D721Med (cell line): Measurements from ENCODE around the gene CGB7.

Experiments
- DNase-seq: peaks from one replicate; pipeline ENCODE4 v3.0.0; 2011; ENCODE audit warnings: low spot score; ENCODE audit not compliant: insufficient read length
- FAIRE-seq: peaks from 2 replicates; lab custom pipeline; 2011; peaks lifted over from hg19 to GRCh38; lab: Jason Lieb, UNC
- TF ChIP-seq, protein P1 (sequence below): IDR thresholded peaks from 2 replicates; pipeline ENCODE4 v1.5.1; 2012; ENCODE audit warnings: mild to moderate bottlenecking, control low read depth; ENCODE audit not compliant: insufficient read depth; ENCODE audit errors: missing control alignments

Gene CGB7

DNA sequence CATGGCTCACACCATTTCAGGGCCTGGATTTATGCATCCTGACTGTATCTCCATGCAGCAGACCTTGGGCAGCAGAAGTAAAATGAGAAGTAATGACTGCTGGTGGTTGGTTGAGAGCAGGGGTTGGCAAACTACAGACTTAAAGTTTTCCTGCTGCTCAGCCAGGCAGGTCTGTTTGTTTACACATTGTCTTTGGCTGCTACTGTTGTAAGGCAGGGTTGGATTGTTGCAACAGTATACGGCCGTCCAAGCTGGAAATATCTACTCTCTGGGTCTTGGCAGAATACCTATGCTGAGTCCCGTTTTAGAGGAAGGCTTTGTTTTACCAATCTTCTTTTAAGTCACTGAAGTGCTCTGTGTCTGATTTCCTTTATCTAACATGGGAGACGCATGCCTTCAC lies 41.2 kb upstream of the CGB7 start:
- DNase-seq, result no peak
- TF ChIP-seq, protein P1, sequence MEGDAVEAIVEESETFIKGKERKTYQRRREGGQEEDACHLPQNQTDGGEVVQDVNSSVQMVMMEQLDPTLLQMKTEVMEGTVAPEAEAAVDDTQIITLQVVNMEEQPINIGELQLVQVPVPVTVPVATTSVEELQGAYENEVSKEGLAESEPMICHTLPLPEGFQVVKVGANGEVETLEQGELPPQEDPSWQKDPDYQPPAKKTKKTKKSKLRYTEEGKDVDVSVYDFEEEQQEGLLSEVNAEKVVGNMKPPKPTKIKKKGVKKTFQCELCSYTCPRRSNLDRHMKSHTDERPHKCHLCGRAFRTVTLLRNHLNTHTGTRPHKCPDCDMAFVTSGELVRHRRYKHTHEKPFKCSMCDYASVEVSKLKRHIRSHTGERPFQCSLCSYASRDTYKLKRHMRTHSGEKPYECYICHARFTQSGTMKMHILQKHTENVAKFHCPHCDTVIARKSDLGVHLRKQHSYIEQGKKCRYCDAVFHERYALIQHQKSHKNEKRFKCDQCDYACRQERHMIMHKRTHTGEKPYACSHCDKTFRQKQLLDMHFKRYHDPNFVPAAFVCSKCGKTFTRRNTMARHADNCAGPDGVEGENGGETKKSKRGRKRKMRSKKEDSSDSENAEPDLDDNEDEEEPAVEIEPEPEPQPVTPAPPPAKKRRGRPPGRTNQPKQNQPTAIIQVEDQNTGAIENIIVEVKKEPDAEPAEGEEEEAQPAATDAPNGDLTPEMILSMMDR, result no peak
- FAIRE-seq, result no peak

DNA sequence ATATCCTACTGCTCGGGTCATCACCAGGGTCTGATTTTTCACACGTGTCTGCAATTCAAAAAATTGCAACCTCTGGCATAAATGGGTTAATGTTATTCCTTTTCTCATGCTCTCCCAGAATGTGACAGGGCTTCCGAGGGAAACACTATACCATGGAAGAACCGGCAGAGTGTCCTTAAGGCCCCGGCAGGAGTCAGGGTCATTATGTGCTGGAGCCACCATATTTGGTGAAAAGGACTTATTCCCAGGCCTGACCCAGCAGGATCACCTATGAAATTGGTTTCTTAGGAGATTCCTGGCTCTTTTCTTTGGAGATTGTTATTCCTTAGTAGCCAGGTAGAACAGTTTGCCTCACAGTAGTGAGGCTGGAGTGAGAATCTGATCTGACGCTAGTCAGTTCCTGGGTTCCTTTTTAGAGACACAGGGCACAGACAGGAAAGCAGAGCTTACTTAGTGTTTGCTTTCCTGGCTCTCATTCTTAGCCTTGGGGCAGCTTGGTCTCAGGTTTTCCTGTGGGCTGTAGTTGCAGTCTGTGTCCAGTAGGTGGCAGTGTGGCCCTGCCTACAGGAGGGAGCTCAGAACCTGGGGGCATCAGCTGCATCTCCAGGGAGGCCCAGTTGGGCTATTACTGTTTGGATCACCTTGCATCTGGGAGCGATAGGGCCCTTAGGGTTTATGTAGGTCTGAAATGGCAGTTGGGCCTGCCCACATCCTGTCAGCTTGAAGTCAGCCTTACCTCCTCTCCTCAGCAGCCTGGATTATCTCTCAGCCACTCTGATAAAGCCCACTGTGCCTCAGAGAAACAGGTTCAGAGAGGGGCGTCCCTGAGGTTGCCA lies 40.1 kb upstream of the CGB7 start:
- DNase-seq, result peak; percentile 78
- TF ChIP-seq, protein P1, result peak; percentile 96
- no peak for FAIRE-seq

DNA sequence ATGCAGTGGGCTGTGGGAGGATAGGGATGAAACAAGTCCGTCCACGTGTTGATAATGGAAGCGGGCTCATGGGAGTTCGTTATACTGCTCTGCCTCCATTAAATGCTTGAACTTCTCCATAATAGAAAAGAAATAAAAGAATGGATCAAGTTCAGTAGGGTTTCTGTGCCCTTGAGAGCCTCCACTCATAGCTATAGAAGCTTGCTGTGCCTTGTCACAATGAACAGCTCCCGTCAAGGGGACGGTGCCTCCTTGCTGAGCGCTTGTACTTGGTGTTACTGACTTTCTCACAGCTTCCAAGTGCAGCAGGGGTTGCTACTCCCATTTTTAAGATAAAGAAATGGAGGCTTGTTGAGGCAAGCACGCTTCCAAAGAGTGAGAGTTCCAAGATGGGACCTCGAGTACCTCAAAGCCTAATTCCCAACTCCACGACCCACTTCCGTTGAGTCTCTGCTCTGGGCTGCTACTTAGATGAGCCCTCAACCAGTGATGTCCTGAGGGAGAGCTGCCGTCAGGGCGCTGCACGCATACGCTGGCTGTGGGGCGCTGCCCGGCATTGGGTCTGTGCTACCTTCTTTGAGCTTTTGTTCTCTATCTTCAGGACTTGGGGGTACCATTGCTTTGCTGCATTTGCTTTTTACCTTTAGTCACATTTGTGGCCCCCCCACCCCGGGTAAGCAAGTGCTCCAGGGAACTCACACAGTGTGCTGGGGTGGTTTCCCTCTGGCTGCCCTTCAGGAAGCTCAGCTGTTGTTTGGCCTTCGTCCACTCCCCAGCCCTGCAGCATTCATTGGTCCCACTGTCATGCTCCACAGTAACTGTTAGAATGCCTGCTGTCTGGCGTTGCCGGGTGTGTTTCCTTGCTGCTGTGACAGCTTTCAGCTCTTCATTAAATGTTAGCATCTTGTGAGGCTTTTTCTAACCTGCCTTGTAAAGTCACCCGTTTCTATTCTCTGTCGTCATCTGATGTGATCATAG lies 37.2 kb upstream of the CGB7 start:
- TF ChIP-seq, protein P1, result no peak
- no peak for DNase-seq
- FAIRE-seq, result no peak

DNA sequence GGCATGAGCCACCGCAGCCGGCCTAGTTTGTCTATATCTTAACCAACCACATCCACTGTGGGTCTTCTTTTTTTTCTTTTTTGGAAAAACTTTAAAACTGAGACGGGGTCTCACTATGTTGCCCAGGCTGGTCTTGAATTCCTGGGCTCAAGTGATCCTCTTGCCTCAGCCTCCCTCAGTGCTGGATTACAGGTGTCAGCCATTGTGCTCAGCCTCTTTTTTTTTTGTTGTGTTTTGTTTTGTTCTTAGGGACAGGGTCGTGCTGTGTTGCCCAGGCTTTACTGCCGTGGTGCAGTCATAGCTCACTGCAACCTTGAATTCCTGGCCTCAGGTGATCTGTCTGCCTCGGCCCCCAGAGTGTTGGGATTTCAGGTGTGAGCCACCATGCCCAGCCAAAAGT lies 35.1 kb upstream of the CGB7 start:
- FAIRE-seq (no peak), DNase-seq (no peak)
- TF ChIP-seq, protein P1, result no peak

DNA sequence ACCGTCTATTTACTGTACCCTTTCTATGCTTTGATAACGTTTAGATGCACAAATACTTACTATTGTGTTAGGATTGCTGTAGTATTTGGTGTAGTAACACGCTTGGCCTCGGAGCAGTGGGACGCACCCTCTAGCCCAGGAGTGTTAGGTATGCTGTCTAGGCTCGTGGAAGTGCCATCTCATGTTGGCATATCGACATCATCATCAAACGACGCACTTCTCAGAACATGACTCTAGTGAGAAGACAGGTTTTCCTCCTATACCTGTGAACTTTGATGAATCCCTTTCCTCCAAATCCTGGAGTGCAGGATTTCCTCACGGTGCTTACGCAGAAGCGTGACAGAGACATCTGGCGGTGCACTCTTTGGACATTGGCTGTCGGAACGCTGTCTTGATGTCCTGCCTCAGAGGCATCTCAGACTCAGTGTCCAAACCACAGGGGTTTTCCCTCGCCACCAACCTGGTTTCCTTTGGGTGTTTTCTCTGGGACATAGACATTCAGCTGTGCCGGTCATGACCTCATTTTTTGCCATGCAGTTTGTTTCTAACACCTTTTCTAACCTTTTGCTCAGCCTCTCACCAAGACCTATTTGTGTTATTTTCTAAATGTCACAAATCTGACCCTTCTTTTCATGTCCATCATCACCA lies 34.0 kb upstream of the CGB7 start:
- FAIRE-seq, result no peak
- DNase-seq, result no peak
- TF ChIP-seq, protein P1, result no peak

DNA sequence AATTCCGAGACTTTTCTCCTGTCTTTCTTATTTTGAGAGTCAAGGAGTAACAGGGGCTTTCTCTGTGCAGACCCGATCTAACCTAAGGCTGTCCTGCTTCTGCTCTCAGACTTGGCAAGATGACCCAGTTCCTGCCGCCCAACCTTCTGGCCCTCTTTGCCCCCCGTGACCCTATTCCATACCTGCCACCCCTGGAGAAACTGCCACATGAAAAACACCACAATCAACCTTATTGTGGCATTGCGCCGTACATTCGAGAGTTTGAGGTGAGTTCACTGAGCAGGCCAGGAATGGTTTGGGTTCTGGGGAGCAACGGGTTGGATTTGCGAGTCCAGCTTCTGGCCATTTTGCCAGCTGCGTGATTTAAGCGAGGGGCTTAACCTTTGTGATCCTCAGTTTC lies 28.7 kb upstream of the CGB7 start:
- DNase-seq, result no peak
- TF ChIP-seq, protein P1, result no peak
- no peak for FAIRE-seq
